A673 (cell line): Measurements from ENCODE around the gene HERC4.

Experiments
- CTCF ChIP-seq: fragments of 300-800, 200-600 bp; sonication (generic); conservative IDR thresholded peaks from 2 replicates; pipeline ENCODE4 v1.5.1; 2017; ENCODE audit warnings: low read depth, mild to moderate bottlenecking, antibody characterized with exemption, low read length, moderate library complexity, mixed read lengths
- EZH2 ChIP-seq: fragments of 200-600 bp; sonication (generic); IDR thresholded peaks from 2 replicates; pipeline ENCODE4 v1.6.1; 2017; ENCODE audit warnings: borderline replicate concordance, low read depth, mild to moderate bottlenecking, mixed read lengths, antibody characterized with exemption, low read length; ENCODE audit not compliant: poor library complexity, severe bottlenecking

GRCh38 chr10:67933199-67933598, 141.9 kb downstream of the HERC4 start:
- TF ChIP-seq CTCF (no peak), EZH2 (no peak)
